Coronary artery (tissue), 2 donors: ENCODE results near the gene ZNF217.
"Not testable (repeated sequence)": the region's sequence is repeated elsewhere in the genome, so short reads cannot be mapped to it uniquely, and the experiment has no call there.

Experiments
- DNase-seq: peaks from one replicate; pipeline ENCODE4 v3.0.0-alpha.2; 2017; ENCODE audit warnings: low spot score
- H3K27ac ChIP-seq, 2 donors: fragments of 200-600 bp; sonication (generic); one replicate each; pipeline ENCODE4 v1.5.1; 2016 to 2019
- H3K4me3 ChIP-seq: fragments of 200-600 bp; sonication (generic); 2 replicates; pipeline ENCODE4 v1.5.1; 2016; ENCODE audit warnings: mild to moderate bottlenecking, moderate library complexity
- TF ChIP-seq, protein P1 (sequence below): fragments of 200-600 bp; sonication (generic); IDR thresholded peaks from one replicate; pipeline ENCODE4 v1.5.1; 2019; ENCODE audit warnings: antibody characterized with exemption

The ZNF217 gene

DNA sequence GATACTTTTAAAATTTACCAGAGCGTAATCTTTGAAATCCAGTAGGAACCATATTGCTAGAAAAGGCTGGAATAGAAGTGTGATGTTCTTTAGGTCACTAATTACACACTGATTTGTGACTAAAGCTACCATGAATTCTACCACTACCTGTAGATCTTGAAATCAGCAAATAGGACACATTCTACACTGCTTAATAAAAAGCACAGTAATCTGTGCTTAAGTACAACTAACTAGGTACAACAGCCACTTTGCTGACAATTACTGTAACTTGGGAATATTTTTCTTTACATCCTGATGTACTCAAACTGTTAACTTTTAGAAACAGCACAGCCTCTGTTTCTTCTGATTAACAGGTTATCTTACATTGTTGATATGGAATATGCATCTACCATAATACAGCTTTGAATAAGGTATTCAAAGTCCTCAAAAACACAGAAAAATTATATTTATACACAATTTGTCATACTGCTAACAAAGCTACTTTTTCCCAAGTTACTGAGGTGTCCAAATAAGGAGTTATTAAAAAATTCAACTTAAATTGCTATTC is 6.4 kb downstream of the ZNF217 start:
- peak overlapping the region in 1 of 2 donors; percentile 65 for H3K27ac ChIP-seq
- not testable (repeated sequence) for DNase-seq, H3K4me3 ChIP-seq

- TF ChIP-seq, protein P1, sequence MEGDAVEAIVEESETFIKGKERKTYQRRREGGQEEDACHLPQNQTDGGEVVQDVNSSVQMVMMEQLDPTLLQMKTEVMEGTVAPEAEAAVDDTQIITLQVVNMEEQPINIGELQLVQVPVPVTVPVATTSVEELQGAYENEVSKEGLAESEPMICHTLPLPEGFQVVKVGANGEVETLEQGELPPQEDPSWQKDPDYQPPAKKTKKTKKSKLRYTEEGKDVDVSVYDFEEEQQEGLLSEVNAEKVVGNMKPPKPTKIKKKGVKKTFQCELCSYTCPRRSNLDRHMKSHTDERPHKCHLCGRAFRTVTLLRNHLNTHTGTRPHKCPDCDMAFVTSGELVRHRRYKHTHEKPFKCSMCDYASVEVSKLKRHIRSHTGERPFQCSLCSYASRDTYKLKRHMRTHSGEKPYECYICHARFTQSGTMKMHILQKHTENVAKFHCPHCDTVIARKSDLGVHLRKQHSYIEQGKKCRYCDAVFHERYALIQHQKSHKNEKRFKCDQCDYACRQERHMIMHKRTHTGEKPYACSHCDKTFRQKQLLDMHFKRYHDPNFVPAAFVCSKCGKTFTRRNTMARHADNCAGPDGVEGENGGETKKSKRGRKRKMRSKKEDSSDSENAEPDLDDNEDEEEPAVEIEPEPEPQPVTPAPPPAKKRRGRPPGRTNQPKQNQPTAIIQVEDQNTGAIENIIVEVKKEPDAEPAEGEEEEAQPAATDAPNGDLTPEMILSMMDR, result no peak
- no peak overlapping the region for H3K4me3 ChIP-seq
- H3K27ac ChIP-seq, result peak overlapping the region in 1 of 2 donors; percentile 64
- no peak for DNase-seq
These were observed 7.0 kb downstream of the ZNF217 start for GRCh38 chr20:53586640-53587039.

DNA sequence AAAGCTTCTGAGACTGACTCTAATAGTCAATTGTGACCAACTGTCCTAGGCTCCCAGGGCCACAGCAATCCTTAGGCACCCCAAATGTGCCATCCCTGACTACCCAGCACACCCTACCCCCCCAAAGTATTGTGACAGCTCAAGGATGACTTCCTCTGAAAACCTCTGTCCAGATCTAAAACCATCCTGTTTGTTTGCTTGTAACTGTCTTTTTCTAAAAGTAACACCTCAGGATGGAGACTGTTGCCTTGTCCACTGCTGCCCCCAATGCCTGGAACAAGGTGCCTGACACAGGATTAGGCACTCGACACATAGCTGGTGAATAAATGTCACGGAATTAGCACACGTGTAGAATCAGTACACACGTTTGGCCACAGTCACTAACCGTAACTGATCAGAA is 7.7 kb downstream of the ZNF217 start:
- Histone ChIP-seq H3K27ac (peak overlapping the region in 1 of 2 donors; percentile 64), H3K4me3 (peak overlapping the region; percentile 21)
- DNase-seq, result not testable (repeated sequence)

DNA sequence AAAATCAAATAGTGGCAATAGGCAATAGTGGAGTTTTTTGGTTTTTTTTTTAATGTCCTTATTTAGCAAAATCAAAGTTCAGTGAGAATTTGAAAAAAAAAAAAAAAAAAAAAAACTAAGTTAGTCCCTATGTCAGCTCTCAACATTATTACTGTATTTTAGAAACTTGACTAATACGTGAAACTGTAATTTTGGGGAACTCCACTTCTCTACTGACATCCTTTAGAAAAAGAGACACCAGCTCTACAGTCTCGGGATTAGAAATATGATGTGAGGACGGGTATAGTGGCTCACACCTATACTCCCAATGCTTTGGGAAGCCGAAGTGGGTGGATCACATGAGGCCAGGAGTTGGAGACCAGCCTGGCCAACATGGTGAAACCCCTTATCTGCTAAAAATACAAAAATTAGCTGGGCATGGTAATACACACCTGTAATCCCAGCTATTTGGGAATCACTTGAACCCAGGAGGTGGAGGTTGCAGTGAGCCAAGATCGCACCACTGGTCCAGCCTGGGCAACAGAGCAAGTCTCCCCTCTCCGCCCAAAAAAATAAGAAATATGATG is 8.6 kb downstream of the ZNF217 start:
- not testable (repeated sequence) for H3K4me3 ChIP-seq, DNase-seq
- H3K27ac ChIP-seq, result peak overlapping the region in 1 of 2 donors; percentile 64

GRCh38 chr20:53584550-53584913 is 9.1 kb downstream of the ZNF217 start:
- peak overlapping the region in 1 of 2 donors; percentile 83 for H3K27ac ChIP-seq
- not testable (repeated sequence) for H3K4me3 ChIP-seq, DNase-seq

DNA sequence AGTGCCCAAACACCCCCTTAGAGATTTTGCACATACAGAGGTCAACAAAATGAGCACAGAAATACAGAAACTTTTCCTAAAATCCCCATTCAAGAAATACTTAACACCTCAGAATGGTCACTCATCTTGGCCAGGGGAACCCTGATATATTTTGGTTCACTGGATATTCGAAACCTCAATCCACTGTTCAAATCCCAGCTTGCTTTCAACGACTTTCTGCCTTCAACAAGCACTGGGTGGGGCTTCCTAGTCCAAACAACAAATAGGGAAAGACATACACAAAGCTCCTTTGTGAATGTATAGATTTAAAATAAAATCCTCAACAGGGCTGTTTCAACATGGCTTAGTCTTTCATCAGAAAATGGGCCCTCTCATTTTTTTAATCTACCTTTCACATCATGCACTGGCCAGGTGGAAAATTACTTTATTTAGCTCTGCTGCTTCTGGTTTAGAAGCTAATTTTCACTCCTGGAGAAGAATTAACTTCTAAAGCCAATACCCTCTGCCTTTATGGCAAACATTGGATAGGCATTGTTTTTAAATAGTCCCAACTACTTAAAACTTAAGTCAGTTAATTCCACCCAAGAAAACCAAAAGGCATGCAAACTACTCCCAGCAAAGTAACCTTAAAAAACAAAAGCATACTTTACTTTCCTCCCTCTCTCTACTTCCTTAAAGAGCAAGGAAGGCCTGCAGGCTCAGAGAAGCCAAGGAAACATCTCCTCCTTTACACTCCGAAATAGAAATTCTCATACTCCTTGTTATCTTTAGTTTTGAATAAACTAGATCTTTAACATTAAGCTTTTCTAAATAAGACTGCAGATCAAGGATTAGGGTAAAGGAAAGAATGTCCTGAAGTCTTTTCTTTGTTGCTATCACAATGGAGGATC is 9.7 kb downstream of the ZNF217 start:
- DNase-seq, H3K4me3 ChIP-seq: not testable (repeated sequence)
- peak overlapping the region; percentile 42 to 83 for H3K27ac ChIP-seq

DNA sequence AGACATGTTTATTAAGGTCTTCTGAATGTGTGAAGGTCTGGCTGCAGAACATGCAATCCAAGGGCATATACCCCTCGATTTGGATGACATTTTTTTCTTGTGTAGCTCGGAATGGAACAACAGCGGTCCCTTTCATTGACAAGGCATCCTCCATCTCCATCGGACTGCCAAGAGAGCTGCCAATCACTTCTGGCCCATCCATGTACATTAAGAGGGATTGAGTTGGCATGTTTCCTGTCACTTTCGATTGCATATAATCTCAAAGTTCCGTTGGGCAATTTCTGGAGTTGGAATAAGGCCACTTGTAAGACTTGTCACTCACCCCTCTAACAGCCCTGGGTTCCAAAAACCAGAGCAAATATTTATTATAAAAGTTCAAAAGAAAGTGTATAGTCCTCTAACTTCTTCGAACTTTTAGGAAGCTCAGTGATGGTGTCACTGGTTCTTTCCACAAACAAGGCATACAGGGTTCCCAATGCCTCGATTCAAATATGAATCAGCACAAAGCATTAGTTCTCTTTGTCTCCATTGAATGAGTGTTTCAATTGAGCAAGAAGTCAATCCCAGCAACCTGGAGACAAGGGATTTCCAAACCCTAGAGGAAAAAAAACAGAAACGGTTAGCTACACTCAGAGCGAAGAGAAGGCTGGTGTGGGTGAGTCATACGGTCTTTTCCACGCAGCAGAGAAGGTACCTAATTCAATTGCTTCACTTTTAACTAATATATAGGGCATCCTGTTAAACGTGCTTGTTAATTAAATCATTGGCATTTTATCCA is 10.9 kb downstream of the ZNF217 start:
- TF ChIP-seq, protein P1, result no peak
- DNase-seq, result no peak
- peak overlapping the region; percentile 42 to 83 for H3K27ac ChIP-seq
- H3K4me3 ChIP-seq, result peak overlapping the region; percentile 30

GRCh38 chr20:53582251-53582570 is 11.4 kb downstream of the ZNF217 start:
- TF ChIP-seq, protein P1, result no peak
- Histone ChIP-seq H3K4me3 (peak overlapping the region; percentile 30), H3K27ac (peak overlapping the region; percentile 42 to 83)
- DNase-seq, result no peak

- peak overlapping the region; percentile 36 to 83 for H3K27ac ChIP-seq
- DNase-seq, result no peak
- TF ChIP-seq, protein P1, result no peak
- H3K4me3 ChIP-seq, result peak overlapping the region; percentile 4
These were observed 12.0 kb downstream of the ZNF217 start for GRCh38 chr20:53581444-53582250.
